Activated CD4-positive, CD25-positive, alpha-beta regulatory T cell (primary cell): Measurements from ENCODE around the gene TBATA.

Source experiments
- DNase-seq, 4 experiments: peaks; one replicate each; lab custom pipeline; 2025; lab: John Stamatoyannopoulos, UW

Gene TBATA, protein sequence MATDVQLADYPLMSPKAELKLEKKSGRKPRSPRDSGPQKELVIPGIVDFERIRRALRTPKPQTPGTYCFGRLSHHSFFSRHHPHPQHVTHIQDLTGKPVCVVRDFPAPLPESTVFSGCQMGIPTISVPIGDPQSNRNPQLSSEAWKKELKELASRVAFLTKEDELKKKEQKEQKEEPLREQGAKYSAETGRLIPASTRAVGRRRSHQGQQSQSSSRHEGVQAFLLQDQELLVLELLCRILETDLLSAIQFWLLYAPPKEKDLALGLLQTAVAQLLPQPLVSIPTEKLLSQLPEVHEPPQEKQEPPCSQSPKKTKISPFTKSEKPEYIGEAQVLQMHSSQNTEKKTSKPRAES

DNA sequence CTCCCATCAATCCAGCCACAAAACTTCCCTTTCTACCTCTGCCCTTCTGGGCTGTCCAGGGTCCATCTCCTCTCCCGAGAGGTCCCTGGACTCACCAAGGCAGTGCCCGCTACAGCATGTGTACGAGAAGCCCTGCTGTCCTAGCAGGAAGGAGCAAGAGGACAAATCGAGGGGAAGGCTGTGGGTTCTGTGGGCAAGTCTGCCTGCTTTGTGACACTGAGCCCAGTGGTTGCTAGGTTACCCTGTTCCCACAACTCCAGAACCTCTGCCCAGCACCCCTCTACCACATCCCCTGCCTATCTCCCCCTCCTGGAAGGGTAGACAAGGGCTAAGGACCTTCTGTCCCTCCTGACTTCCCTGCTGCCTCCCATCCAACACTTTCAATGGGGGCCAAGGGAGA lies at the start of gene TBATA:
TSS of gene TBATA (minus strand) at position 188 of the 400 bp plus-strand sequence. CDS start 1,998 bp downstream, outside the sequence.
- DNase-seq = no peak

DNA sequence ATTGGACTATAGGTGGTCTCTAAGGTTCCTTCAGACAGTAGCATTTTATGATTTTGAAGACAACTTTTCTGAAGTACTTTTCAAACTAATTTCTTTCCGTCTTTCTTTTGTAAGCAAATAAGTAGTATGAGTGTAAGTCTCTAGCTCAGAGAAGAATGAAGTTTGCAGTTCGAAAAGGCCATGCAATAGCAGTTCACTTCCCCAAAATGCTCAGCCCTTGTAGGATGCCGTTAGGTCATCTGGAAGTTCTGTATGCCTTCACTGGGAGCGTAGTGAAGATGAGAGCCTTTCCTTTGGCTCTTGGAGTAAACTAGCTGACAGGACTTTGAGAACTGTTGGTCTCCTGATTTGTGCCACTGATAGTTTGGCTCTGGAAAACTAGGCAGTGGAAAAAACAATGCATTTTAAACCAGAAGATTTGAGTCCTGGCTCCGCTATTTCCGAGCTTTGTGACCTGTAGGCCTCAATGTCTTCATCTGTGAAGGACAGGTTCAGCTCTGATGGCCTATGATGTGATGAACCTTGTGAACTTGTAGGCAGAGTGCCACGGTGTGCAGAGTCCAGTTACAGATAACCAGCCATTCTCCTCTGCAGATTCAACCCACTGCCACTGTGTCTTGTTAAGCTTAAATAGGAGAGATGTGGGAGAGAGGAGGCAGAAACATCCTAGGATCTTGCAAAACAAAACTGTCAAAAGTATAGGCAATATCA lies 49.4 kb upstream of the TBATA start:
- DNase-seq = no peak

DNA sequence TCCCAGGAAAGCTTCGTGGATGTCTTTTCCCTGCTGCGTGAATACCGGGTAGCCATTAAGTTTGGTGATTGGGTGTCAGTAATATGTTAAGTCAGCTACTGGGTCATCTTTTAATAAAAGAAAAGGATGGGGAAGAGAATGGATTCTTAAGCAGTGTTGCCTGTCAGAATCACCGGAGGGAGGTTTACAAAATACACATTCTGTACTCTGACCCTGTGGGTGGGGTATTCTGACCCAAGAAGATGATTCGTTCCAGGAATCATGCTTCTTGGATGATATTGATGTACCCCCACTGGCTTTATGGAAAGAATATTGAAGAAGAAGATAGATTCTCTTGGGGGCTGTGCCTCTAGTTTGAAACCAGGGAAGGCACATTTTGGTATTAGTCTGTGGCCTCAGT lies 48.8 kb upstream of the TBATA start:
- DNase-seq = no peak

DNA sequence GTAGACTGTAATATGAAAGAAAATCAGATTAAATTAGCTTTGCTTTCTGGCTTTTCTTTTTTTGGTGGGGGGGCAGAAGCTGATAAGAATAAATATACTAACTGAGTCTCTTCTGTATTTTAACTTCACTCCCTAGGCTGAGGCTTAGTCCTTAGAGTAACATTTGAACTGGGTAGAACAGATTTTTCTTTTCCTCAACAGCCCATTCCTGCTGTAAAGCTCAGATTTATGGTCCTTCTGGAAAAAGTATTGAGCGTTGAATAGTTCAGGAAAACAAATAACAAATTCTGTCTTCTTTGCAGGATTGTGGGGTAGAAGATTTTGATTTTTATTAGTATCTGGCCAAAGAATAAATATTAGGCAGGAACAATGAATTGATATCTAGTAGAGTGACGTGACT lies 48.4 kb upstream of the TBATA start:
- no peak for DNase-seq

DNA sequence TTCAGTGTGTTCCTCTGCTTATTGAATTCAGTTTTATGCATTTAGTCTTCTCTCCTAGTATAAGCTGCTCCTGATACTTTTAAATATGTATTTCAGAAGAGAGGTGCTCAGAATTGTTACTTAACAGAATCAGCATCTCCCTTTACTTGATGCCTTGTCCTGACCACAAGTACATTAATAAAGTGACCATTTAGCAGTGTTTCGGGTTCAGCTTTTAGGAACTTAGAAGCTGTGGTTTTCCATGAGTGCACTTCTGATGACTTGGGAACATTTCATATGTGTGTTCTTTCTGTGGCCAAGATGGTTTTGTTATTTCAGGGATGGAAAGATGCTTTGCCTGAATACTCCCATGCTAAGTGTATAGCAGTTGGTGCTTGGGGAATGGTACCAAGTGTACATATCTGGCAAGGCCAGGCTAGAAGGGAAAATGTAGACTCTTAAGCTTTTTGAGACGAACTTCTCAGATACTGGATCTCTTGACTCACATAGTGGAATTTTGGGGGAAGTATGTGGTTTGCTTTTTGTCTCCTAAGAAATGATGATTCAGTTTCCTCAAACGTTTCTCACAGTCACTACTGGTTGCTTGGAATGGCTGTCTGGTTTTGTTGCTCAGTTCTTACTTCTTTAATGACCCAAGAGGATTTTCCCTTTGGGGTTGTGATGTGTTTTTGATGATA lies 47.8 kb upstream of the TBATA start:
- DNase-seq = no peak

DNA sequence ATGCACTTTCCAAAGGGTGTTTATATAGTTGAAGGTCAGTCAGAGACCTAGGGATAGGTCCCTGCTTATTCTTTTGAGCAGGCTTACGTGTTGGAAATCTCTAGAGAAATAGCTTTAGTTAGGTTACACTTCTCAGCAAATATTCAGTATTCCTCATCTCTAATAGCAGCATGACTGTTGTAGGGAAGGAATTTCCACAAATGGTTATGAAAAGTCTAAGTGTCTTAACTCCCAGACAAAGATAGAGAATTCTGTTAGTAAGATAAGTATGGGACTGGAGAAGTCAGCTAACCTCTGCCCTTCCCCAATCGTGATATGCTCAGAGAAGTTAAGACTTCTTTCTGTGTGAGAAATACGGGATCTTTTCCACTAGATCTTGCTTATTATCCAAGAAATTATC lies 47.0 kb upstream of the TBATA start:
- no peak for DNase-seq

DNA sequence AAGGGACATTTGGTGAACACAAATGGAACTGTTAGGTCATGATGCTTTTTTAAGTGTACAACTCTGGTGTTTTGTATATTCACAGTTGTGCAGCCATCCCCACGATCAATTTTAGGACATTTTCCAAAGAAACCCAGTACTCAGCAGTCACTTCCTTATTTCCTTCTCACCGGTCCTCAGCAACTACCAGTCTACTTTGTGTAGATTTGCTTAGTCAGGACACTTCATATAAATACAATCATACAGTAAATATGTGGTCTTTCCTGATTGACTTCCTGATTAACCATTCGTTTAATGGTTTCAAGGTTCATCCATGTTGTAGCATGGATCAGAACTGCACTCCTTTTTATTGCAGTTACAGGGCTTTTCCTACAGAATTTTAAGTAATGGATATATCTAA lies 45.0 kb upstream of the TBATA start:
- no peak for DNase-seq

DNA sequence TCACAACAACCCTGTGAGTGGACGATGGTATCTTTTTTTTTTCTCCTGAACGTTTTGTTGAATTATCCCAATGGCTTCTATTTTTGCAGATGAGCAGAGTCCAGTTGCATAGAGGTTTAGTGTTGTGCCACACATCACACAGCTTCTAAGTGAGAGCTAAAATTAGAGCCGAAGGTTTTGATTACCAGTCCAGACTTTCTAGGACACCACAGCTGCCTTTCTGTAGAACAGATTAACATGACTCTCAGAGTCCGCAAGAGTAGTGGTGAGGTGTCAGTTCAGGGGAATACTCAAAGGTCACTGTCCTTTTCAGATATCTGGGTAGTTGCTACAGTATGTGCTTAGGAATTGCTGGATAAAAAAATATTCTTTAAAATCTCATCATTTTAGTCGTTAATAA lies 44.4 kb upstream of the TBATA start:
- DNase-seq = no peak

DNA sequence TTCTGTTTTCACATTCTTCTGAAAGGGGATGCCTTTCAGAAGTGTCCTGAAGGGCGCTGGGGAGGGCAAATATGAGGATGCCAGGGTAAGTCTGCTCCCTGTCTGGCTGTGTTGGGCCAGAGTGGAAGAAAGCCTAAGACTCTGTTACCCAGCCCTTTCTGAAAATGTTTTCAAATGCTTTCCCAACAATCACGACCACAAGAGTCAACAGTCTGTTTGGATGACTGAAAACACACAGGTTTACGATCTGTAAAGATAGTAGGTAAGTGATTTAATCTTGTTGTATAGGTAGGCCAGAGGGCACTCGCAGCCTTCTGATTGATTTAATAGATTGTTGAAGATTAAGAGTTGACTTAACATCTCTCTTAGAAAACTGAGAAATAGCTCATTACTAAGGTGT lies 43.7 kb upstream of the TBATA start:
- no peak for DNase-seq

DNA sequence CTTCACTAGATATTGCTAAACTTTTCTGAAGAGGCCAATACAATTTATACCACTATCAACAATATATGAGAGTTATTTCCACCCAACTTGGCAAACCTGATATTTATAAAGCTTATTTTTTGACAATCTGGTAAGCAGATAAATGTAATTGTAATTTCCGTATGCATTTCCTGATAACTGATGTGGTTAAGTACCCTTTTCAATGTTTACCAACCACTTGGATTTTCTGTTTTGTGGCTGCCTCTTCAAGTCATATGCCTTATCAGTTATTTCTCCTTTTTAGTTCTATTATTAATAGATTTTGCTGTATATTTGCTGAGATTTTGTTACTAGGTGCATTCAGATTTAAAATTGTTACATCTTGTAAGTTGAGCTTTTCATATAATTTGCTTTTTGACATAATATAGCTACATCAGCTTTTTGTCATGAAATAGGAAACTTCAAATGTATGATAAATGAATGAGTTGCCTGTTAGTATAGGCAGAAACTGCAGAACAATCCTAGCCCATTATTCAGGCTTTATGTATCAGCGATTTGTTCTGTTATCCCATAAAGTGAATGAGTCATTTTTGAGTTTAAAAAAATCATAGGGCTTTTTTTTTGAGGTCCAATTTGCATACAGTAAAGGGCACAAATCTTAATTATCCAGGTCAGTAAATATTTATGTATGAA lies 42.0 kb upstream of the TBATA start:
- DNase-seq = no peak

DNA sequence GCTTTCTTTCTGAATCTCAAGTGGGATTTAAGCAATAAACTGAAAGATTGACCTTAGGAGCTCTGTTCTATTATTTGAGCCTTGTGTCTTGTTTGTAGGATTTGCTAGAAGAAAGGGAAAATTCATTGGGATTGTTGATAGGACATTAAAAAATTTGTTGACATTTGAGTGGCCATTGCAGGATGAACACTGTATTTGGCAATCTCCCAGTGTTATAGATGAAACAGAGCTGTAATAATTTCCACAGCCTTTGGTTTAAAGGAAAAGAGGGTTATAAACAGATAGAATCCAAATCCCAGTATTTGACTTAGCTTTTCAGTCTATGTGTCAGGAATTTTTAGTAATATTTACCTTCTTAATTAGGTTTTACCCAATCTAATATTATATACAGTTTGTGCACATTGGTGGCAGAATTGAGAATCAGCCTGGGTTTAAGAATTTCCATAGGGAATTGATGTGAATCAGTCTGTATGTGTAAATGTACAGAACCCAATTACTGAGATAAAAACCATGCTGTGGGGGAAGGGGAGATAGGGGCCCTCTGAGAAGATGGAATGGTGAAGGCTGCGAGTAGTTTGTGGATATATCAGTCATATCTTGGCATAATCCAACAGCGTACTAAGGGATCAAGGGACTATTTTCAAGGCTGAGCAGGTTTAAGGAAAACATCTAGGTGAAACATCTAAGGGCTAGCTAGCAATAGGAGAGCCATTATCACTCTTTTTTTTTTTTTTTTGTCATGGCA lies 37.1 kb upstream of the TBATA start:
- no peak for DNase-seq

DNA sequence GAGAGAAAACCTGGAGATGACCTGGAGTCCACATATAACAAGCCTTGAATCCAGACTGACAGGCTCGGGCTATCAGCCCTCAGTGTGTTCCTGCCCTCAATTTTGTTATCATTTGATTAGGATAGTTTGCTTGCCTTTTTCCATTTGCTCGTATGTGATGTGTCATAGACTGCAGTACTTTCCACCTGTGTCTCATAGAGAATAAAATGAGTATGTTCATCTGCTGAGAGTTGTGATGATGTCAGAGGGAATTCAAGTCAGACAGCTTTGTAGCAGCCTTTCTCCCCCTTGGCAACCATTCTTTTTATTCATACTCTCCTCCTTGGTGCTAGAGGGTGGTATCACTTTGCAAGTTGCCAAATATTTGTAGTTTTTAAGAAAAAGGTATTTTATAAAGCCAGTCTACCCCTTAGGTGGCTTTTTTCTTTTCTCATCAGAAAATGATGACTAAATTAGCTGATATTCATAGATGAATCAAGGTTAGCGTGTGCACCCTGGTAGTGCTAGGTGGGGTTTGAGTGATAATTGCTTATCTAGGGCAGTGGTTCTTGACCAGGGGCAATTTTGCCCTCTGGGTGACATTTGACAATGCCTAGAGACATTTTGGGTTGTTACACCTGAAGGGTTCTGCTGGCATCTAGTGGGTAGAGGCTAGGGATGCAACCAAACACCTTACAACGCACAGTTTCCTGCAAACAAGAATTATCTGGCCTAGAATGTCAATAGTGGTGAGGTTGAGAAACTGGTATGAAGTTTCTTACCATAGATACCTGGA lies 36.0 kb upstream of the TBATA start:
- no peak for DNase-seq

DNA sequence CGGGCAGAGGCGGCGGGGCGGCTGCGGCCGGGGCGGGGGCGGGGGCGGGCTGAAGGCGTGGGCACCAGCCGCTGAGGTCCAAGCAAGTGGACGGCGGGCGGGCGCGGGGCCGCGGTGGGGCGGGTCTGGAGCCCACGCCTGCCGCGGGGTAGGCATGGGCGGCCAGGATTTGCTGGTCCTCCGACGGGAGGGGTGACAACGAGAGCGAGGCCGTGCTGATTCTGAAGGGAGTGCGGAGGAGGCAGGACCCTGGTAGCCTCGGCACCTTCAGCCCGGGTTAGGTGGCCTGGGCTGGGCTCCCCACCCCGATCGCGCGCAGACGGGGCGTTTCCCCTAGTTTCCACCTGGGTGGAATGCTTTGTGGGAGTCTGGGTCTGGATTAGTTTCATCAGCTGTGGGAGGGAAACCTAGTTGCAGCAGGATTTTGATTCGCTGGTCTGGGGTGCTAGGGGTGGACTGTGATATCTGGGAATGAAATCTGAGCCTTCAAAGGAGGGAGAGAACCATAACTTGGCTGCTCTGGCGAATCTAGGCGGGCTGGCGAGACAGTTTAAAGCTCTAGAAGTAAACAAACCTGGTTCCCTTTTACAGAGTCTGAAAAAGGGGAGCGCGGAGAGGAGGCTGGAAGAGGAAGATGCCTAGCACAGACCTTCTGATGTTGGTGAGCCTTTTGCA lies 31.2 kb upstream of the TBATA start:
- peak in 3 of 4 experiments; percentile 6 to 20 (median 17) for DNase-seq

DNA sequence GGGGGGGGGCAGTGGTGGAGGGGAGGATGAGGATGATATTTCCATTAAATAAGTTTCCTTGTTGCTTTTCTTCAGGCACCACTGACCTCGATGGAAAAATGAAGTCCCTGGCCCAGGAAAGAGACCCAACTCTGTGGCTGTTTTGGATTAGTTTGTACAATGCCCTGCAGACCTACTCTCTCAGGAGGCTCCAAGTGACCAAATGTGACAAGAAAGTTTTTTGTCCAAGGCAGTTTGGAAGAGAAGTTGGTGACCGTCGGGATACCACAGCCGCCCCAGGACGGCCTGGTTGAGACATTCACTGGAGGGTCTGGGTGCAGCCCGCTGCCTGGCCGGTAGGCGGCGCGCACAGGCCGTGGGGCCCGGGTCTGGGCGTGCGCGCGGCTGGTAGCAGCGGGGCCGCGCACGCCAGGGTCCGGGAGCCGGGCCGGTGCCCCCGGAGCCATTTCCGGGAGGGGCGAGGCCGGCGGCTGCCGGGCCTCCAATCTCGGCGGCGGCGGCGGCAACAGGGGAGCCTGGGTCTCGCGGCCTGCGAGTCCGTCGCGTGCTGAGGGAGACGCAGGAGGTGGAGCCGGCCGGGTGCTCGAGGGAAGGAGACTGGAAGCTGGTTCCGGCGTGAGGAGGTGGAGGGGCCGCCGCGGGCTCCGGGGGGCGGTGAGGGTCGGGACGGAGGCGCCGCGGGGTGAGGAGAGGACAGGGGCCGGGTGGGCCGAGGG lies 30.5 kb upstream of the TBATA start, which contains the start of gene SGPL1:
TSS of gene SGPL1 (plus strand) at position 445 of the 716 bp plus-strand sequence. CDS start 906 bp downstream, outside the sequence.
- peak; percentile 75 to 89 (median 80) for DNase-seq

DNA sequence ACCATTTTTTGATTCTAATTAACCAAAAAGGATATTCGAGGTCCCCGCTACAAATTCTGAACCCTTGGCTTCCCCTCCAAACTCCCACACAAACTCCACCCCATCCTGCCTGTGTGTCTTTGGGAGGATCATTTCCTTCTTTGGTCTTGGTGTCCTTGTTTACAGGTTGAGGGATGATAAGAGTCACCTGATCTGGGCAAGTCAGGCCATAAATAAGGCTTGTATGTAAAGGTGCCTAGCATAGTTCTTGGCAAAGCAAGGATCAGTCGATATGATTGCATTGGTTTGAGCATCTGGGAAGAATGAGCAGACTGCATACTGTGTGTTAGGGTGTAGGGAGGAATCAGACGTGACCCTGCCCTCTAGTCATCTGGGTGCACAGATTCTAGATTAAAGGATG lies 28.9 kb upstream of the TBATA start:
- no peak for DNase-seq

DNA sequence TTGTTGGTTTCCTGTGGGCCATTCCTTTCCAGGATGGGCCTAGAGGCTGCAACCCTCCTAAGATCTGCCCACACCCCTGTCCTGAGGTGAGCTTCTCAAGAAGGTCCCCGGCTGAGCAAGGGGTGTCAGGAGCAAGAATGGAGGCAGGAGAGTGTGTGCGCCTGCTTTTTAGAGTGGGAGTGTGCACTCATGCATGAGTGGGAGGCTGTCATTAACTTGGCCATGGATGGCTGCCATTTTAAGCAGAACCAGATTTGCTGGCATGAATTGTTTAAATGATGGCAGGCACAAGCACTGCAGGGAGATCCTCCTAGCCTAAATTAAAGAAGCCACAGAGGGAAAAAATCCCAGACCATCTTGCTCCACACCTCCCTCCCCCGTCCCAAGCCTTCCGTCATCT lies 27.6 kb upstream of the TBATA start:
- no peak for DNase-seq

DNA sequence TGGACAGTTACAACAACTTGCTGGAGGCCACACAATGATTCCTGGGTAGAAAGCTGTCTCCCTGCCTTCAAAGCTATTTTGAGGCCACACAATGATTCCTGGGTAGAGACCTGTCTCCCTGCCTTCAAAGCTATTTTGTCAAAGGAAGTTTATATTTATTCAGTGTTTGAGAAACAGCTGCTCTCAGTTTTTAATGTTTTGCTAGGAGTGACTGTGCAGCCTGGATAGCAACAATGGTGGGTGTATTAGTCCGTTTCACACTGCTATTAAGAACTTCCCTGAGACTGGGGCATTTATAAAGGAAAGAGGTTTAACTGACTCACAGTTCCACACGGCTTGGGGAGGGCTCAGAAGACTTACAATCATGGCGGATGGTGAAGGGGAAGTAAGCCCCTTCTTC lies 26.7 kb upstream of the TBATA start:
- DNase-seq = no peak

DNA sequence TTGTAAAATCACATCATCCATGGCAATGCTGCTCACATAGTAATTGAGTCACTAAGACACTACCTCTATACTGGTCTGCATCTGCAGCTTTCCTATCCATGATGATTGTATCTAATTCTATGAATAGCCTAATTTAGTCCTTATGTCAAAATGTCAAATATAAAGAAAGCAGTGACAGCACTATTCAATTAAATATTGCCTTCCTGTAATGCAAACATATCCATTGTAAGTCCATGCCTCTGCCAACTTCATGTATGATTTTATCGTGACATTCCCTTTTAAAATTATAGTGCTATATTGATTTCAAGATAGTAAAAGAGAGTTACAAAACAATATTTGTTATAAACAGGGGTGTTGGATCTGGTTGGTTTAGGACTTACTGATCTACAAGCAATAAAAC lies 25.8 kb upstream of the TBATA start:
- no peak for DNase-seq

DNA sequence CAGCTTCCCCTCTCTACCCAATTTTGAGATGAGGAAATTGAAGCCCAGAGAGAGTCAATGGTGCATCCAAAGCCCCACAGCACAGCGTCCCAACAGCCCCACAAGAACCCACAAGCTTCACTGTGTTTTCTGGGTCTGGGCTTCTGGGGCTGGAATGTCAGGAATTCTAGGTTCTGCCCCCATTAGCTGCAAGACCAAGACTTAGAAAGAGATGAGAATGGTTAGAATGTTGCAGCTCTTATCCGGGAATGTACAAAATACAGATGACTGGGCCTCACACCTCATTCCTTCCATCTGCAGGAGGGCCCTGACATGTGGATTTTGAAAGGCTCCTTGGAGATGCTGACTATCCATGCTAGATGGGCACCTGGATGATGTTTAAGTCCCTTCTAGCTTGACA lies 24.5 kb upstream of the TBATA start:
- DNase-seq = no peak
